ENCODE results near the gene LOXL1.

DNA sequence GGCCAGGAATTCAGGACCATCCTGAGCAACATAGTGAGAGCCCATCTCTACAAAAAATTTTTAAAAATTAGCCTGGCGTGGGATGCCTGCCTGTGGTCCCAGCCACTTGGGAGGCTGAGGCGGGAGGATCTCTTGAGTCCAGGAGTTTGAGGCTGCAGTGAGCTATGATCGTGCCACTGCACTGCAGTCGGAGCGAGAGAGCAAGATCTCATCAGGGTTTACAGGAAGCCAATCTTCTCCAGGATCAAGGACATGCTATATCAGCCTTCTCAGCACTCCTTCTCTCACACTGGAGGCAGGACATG lies 66.3 kb downstream of the LOXL1 start:
- TF ChIP-seq, protein P1, sequence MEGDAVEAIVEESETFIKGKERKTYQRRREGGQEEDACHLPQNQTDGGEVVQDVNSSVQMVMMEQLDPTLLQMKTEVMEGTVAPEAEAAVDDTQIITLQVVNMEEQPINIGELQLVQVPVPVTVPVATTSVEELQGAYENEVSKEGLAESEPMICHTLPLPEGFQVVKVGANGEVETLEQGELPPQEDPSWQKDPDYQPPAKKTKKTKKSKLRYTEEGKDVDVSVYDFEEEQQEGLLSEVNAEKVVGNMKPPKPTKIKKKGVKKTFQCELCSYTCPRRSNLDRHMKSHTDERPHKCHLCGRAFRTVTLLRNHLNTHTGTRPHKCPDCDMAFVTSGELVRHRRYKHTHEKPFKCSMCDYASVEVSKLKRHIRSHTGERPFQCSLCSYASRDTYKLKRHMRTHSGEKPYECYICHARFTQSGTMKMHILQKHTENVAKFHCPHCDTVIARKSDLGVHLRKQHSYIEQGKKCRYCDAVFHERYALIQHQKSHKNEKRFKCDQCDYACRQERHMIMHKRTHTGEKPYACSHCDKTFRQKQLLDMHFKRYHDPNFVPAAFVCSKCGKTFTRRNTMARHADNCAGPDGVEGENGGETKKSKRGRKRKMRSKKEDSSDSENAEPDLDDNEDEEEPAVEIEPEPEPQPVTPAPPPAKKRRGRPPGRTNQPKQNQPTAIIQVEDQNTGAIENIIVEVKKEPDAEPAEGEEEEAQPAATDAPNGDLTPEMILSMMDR (conservative IDR thresholded peaks at IDR 0.05 in 1 of 2, IDR thresholded peaks at IDR 0.05 in 1 of 2; ENCODE audit: low read depth in 1 of 2, low read length in 2 of 2), result no peak
- TF ChIP-seq EZH2 (IDR thresholded peaks at IDR 0.05; ENCODE audit: low read length, missing control alignments), result no peak
